Measurements from ENCODE around the gene NCBP2. TPM values are rescaled to one million over a fixed set of nuclear protein-coding genes. Genes with fewer than 3 reads are reported as not detected.
"Not testable (repeated sequence)": the region's sequence is repeated elsewhere in the genome, so short reads cannot be mapped to it uniquely, and the experiment has no call there.

Gene NCBP2
- total RNA-seq, 1 donor from 2014 or later = 85.1 TPM

DNA sequence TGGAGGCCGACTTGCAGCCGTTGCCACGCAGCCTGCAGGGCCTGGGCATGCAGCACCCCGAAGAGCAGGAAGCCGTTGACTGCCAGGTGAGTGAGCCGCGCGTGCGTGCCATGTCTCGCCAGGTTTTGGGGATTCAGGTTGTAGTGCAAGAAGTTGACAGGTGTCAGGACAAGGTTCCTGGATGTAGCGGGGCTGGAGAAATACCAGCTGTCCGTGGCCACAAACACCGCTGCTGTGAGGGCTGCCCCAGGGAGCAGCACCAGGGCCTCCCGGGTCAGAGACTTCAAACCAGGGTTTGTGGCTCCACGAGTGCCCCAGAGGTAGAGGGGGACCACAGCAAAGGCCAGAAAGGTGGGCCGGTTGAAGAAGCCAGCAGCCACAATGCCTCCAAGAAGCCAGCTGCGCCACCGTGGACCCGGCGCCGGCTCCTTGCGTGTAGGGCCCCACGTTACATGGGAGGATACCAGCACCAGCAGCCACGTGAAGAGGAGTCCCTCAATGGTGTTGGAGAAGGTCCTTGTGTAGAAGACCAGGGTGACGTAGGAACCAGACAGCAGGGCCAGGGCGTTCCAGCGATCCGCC is 5.6 kb upstream of the NCBP2 start:
- Mint-ChIP-seq H3K4me3 (no peak overlapping the region), H3K36me3 (ENCODE audit: low read depth) (peaks cover 17% of the 10 kb centered on the region), H3K9me3 (no peaks in the 10 kb centered on the region), H3K4me1 (peaks cover 20% of the 10 kb centered on the region), H3K27ac (no peak overlapping the region), H3K27me3 (no peaks in the 10 kb centered on the region)
- no peak for TF ChIP-seq CTCF (IDR thresholded peaks at IDR 0.05)
- ChIA-PET POLR2A (no interaction called here), CTCF (no interaction called here)
- ATAC-seq (ENCODE audit: low read depth) (no peak), DNase-seq (no peak)
- intact Hi-C loops (cut with micrococcal nuclease) = no loop called here

GRCh38 chr3:196947136-196947859 is 5.0 kb upstream of the NCBP2 start:
- intact Hi-C loops (cut with micrococcal nuclease) = no loop called here
- DNase-seq = no peak
- no peaks in the 10 kb centered on the region for H3K9me3 Mint-ChIP-seq
- no peak for TF ChIP-seq CTCF (IDR thresholded peaks at IDR 0.05)
- H3K27me3 Mint-ChIP-seq = no peaks in the 10 kb centered on the region
- H3K27ac Mint-ChIP-seq = no peak overlapping the region
- ATAC-seq (ENCODE audit: low read depth) = no peak
- no peak overlapping the region for H3K4me3 Mint-ChIP-seq
- H3K4me1 Mint-ChIP-seq = peaks cover 23% of the 10 kb centered on the region
- H3K36me3 Mint-ChIP-seq (ENCODE audit: low read depth) = peaks cover 18% of the 10 kb centered on the region
- CTCF ChIA-PET = no interaction called here
- POLR2A ChIA-PET = interaction anchor here (0.6 kb wide), 1 partner anchor 108 kb away, joined by 3 read pairs; no protein-coding TSS in a partner anchor

DNA sequence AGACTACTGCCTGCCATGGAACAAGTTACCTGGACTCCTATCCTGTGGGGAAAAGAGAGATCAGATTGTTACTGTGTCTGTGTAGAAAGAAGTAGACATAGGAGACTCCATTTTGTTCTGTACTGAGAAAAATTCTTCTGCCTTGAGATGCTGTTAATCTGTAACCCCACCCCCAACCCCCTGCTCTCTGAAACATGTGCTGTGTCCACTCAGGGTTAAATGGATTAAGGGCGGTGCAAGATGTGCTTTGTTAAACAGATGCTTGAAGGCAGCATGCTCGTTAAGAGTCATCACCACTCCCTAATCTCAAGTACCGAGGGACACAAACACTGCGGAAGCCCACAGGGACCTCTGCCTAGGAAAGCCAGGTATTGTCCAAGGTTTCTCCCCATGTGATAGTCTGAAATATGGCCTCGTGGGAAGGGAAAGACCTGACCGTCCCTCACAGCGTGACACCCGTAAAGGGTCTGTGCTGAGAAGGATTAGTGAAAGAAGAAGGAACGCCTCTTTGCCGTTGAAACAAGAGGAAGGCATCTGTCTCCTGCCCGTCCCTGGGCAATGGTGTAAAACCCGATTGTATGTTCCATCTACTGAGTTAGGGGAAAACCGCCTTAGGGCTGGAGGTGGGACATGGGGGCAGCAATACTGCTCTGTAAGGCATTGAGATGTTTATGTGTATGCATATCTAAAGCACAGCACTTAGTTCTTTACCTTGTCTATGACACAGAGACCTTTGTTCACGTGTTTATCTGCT is 1.9 kb upstream of the NCBP2 start:
- ATAC-seq (ENCODE audit: low read depth); H3K27me3 Mint-ChIP-seq; H3K4me3 Mint-ChIP-seq; H3K27ac Mint-ChIP-seq; DNase-seq; CTCF ChIA-PET; H3K9me3 Mint-ChIP-seq: not testable (repeated sequence)
- POLR2A ChIA-PET = interaction anchor here (0.5 to 1.0 kb wide), 4 partner anchors 11 to 206 kb away, joined by 3 to 5 read pairs (median 3); partner anchors contain the start of gene SENP5
- peaks cover 52% of the 10 kb centered on the region for H3K4me1 Mint-ChIP-seq
- intact Hi-C loops (cut with micrococcal nuclease) = loop anchor here (5.0 kb wide), 1 partner anchor 312 kb away; no protein-coding TSS in a partner anchor
- H3K36me3 Mint-ChIP-seq (ENCODE audit: low read depth) = peaks cover 36% of the 10 kb centered on the region

- ATAC-seq (ENCODE audit: low read depth) (no peak), DNase-seq (no peak)
- peaks cover 48% of the 10 kb centered on the region for H3K36me3 Mint-ChIP-seq (ENCODE audit: low read depth)
- no peaks in the 10 kb centered on the region for H3K9me3 Mint-ChIP-seq
- H3K27me3 Mint-ChIP-seq = no peaks in the 10 kb centered on the region
- ChIA-PET CTCF (interaction anchor here (0.6 to 1.2 kb wide), 4 partner anchors 27 to 546 kb away, joined by 3 to 6 read pairs (median 4); no protein-coding TSS in a partner anchor), POLR2A (interaction anchor here (0.5 to 4.5 kb wide), 18 partner anchors 7 to 414 kb away, joined by 3 to 49 read pairs (median 5); partner anchors contain the start of genes DLG1, FBXO45, MELTF and PAK2)
- peaks cover 57% of the 10 kb centered on the region for H3K4me1 Mint-ChIP-seq
- intact Hi-C loops (cut with micrococcal nuclease) = loop anchor here (1.0 to 5.0 kb wide), 10 partner anchors 11 to 511 kb away; partner anchors contain the start of genes FBXO45, PAK2, PIGZ and SENP5
- H3K27ac Mint-ChIP-seq = peak overlapping the region; percentile 87
- peak overlapping the region; percentile 95 for H3K4me3 Mint-ChIP-seq
- TF ChIP-seq CTCF (IDR thresholded peaks at IDR 0.05) = no peak
Observed at GRCh38 chr3:196942915-196943277, 568 bp upstream of the NCBP2 start.

DNA sequence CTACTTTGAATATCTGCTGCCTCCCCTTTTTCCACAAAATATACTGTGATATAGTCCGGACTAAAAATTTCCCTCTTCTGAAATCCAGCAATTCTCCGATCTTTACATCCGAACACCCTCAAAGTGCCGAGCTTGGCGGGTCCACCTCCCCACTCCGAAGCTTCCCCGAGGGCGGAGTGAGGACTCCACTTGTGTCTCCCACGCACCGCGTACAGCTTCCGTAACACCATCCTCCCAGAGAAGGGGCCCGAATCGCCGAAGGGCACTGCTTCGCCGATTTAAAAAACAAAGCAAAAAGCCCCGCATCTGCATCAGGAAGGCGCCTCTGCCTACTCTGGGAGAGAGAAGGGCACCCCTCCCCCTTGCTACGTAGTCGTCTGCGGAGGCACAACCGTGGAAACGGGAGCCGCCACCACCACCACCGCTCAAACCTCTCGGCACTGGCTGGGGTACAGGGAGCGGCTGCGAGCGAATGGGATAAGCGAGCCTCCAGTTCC is 551 bp downstream of the NCBP2 start:
- ATAC-seq (ENCODE audit: low read depth) (peak; percentile 37), DNase-seq (no peak)
- TF ChIP-seq CTCF (IDR thresholded peaks at IDR 0.05) = no peak
- Mint-ChIP-seq H3K9me3 (no peaks in the 10 kb centered on the region), H3K4me3 (peak overlapping the region; percentile 95), H3K4me1 (peaks cover 57% of the 10 kb centered on the region), H3K36me3 (ENCODE audit: low read depth) (peaks cover 59% of the 10 kb centered on the region), H3K27ac (peak overlapping the region; percentile 95), H3K27me3 (no peaks in the 10 kb centered on the region)
- intact Hi-C loops (cut with micrococcal nuclease) = loop anchor here (1.0 to 5.0 kb wide), 10 partner anchors 9 to 509 kb away; partner anchors contain the start of genes FBXO45, PAK2, PIGZ and SENP5
- ChIA-PET CTCF (interaction anchor here (0.6 to 1.6 kb wide), 6 partner anchors 28 to 413 kb away, joined by 3 to 6 read pairs (median 4); partner anchors contain the start of gene PAK2), POLR2A (interaction anchor here (0.7 to 4.5 kb wide), 22 partner anchors 9 to 509 kb away, joined by 3 to 49 read pairs (median 5); partner anchors contain the start of genes DLG1, FBXO45, MELTF and PAK2)
